CD4-positive, alpha-beta T cell treated with Interleukin-2 at 100 ng/mL for 4 hours (primary cell): ENCODE measurements around the gene XPOT.
"Not testable (repeated sequence)": the region's sequence is repeated elsewhere in the genome, so short reads cannot be mapped to it uniquely, and the experiment has no call there.

ENCODE experiments used
- DNase-seq: peaks from one replicate; pipeline ENCODE4 v3.0.0-alpha.2; 2020; ENCODE audit warnings: low spot score

XPOT gene, protein sequence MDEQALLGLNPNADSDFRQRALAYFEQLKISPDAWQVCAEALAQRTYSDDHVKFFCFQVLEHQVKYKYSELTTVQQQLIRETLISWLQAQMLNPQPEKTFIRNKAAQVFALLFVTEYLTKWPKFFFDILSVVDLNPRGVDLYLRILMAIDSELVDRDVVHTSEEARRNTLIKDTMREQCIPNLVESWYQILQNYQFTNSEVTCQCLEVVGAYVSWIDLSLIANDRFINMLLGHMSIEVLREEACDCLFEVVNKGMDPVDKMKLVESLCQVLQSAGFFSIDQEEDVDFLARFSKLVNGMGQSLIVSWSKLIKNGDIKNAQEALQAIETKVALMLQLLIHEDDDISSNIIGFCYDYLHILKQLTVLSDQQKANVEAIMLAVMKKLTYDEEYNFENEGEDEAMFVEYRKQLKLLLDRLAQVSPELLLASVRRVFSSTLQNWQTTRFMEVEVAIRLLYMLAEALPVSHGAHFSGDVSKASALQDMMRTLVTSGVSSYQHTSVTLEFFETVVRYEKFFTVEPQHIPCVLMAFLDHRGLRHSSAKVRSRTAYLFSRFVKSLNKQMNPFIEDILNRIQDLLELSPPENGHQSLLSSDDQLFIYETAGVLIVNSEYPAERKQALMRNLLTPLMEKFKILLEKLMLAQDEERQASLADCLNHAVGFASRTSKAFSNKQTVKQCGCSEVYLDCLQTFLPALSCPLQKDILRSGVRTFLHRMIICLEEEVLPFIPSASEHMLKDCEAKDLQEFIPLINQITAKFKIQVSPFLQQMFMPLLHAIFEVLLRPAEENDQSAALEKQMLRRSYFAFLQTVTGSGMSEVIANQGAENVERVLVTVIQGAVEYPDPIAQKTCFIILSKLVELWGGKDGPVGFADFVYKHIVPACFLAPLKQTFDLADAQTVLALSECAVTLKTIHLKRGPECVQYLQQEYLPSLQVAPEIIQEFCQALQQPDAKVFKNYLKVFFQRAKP

DNA sequence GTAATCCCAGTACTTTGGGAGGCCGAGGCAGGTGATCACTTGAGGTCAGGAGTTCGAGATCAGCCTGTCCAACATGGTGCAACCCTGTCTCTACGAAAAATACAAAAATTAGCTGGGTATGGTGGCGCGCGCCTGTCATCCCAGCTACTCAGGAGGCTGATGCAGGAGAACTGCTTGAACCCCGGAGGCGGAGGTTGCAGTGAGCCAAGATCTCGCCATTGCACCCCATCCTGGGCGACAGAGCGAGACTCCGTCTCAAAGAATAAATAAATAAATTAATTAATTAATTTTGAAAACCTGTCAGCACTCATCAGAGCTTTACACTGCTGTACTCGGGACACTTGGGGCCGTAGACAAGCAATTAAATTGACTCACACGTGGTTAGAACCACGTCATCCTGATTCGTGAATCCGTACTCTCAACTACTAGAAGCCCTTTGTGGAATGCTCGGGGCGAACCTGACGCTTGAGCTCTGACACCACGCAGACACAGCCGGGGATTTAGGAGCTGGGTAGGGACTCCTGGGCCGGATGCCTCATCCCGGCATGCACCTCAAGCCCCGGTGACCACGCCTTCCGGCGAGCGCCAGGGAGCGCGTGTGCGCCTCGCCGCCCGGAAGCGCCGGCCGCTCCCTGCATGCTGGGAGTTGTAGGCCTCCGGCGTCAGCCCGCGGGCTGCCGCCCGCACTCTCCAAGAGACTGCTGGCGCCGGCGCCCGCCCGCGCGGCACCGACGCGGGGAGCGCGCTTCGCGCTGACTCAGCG lies at the start of gene XPOT:
TSS of gene XPOT (plus strand) at position 686 of the 763 bp plus-strand sequence. CDS start 5,644 bp downstream, outside the sequence.
- peak; percentile 94 for DNase-seq

DNA sequence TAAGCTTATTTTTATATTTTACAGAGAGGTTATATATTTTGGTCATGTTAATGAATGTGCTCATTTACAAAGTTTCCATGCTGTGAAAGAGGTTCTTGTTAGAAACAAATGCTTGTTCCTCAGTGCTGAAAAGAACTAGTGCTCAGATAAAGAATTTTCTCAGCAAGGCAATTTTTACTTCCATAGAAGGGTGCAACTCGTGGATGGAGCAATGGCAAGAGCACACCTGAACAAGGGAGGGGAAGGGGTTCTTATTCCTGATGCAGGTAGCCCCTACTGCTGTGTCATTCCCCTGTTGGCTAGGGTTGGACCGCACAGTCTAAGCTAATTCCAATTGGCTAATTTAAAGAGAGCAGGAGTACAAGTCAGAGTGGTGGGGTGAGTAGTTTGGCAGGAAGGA lies 48.0 kb upstream of the XPOT start:
- not testable (repeated sequence) for DNase-seq

DNA sequence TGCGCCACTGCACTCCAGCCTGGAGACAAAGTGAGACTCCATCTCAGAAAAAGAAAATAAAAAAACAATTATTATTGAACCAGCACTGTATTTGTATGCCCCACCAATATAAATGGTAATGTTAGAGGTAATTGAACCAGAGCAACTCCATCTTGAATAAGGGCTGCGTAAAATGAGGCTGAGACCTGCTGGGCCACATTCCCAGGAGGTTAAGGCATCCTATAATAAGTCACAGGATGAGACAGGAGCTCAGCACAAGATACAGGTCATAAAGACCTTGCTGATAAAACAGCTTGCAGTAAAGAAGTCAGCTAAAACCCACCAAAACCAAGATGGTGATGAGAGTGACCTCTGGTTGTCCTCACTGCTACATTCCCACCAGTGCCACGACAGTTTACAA lies 43.0 kb upstream of the XPOT start:
- DNase-seq: not testable (repeated sequence)

DNA sequence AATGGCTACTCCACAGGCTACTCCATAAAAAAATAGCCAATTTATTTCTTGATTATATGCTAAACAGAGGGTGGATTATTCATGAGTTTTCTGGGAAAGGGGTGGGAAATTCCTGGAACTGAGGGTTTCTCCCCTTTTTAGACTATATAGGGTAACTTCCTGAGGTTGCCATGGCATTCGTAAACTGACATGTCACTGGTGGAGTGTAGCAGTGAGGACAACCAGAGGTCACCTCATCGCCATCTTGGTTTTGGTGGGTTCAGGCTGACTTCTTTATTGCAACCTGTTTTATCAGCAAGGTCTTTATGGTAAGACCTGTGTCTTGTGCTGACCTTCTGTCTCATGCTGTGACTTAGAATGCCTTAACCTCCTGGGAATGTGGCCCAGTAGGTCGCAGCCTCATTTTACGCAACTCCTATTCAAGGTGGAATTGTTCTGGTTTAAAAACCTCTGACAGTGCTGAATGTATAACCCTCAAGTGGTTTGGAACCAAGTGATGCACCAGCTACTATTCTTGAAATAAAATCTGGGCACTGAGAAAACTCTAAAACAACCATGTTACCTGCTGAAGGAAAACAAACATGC lies 41.4 kb upstream of the XPOT start:
- DNase-seq: no peak

DNA sequence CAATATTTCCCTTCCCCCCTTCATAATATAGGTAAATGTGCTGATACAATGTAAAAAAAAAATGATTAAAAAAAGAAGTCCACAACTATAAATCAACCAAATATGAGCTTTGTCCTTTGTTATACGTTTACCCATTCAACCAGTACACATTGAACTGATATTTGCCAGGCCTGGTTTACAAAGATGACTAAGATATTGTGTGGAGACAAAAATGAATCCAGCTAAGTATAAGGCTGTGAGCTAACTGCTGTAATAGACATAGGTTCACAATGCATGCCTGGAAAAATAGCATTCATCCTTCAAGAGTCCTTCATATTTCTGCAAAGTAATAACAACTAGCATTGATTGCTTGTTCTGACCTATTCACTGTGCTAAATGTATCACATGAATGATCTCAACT lies 20.5 kb upstream of the XPOT start:
- DNase-seq: no peak

DNA sequence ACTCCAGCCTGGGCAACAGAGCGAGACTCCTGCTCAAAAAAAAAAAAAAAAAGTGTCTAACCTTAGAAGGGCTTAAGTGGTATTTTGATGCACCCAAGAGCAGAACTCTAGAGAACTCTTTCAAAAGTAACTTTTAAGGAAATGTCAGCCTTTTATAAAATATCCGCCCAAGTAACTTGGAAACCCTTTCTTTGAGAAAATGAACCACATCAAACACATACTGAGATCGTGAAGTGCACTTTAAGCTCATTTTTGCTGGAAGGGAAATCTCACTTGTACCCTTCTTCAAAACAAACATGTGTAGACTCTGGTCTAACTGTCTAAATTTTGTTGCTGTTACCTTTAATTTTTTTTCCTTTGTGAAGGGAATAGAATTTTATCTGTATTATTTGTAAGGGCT lies 19.2 kb upstream of the XPOT start:
- DNase-seq: peak; percentile 51

DNA sequence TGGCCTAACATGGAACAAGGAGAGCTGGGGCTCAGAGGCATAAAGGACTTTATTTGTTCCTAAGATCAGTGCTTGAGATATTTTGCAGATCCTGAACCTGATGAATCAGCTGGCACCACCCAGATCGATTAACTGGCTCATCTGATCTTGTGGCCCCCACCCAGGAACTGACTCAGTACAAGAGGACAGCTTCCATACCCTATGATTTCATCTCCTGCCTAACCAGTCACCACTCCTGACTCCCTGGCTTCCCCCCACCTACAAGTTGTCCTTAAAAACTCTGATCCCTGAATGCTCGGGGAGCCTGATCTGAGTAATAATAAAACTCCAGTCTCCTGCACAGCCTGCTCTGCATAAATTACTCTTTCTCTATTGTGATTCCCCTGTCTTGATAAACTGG lies 18.7 kb upstream of the XPOT start:
- DNase-seq: peak; percentile 44

DNA sequence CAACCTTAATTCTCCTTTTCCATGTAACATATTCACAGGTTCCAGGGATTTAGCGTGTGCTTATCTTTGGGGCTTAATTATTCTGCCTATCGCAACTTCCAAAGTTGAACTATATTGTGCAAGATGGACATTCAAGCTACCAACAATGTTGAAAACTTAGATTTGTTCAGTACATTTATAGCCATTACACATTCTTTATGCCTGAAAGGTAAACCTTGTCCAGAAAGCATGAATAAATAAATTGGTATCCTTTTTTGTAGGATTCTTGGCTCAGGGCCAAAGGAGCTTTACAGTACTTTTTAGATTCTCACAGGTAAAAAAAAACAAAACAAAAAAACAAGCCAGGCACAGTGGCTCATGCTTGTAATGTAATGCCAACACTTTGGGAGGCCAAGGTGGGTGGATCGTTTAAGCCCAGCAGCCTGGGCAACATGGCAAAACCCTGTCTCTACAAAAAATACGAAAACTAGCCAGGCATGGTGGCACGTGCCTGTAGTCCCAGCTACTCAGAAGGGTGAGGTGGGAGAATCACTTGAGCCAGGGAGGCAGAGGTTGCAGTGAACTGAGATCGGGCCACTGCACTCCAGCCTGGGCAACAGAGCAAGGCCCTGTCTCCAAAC lies 16.9 kb upstream of the XPOT start:
- DNase-seq: no peak

DNA sequence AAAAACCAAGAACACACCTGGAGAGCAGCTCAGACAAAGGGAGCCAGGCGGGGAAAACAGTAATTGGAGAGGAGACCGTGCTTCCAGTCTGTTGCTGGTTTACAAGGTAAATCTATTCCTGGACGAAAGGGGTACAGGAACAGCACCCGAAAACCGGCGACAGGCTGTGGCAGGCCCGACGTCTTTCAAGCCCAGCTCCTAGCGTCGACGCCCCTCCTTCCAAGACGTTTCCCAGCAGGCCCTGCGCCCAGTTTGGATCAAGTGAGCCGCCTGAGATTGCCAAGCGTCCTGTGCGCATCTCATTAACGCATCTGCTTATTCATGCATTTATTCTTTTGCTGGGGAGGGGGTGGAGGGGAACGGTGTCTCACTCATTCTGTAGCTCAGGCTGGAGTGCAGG lies 15.0 kb upstream of the XPOT start:
- no peak for DNase-seq

DNA sequence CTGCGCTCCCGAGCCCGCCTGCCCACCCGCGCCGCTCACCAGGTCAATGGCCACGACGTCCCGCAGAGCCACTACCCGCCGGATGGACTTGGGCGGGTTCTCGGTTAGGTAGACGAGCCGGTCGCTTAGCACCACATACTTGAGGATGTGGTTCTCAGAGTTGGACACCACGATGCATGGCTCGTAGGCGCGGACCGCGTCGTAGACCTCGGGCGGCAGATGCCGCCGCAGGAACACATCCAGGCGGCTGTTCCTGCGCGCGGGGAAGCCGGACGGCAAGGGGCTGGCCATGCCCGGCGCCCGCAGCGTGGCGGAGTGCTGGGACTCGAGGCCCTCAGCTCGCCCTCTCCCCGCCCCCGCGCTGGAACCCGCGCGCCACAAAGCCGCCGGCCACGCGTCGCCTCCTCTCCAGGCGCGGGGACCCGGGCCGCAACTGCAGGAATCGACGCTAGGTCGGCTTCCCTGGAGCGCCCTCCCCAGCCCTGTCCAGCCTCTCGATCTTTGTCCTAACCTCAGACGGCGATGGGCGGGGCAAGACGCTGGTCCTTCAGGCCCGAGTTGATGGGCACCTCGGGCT lies 13.8 kb upstream of the XPOT start, which contains the start of gene C12orf56:
TSS of gene C12orf56 (minus strand) at position 484 of the 577 bp plus-strand sequence. CDS start at position 291, 193 bp downstream.
- DNase-seq: no peak

DNA sequence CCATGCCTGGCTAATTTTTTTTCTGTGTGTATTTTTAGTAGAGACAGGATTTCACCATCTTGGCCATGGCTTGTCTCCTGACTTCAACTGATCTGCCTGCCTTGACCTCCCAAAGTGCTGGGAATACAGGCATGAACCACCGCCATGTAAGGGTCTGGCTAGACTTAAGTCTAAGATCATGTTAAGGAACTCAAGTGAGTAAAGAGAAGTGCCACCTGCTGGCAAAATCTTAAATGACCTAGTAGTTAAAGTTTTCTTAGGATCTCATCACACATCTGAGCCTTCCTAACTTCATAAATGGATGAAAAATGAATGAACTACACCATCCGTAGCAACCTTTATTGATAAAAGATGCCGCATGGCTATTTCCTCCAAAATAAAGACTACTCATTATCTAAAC lies 12.0 kb upstream of the XPOT start:
- peak; percentile 47 for DNase-seq

DNA sequence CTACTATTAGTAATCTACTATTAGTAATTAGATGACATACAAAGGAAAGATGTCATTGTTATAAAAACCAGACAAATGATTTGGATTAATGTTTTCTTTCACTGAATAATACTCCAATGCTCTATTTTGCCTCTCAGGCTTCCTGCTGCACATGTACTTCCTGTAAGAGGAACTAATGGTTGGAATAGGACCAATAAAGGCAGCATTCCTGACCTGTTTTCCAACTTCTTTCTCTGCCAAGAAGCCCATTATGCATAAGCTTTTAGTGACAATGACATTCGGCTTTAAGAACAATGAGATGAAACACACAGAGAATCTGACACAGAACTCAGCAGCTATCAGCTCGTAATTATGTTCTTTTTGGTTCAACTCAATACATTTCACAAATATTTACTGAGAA lies 8.5 kb upstream of the XPOT start:
- DNase-seq: no peak

DNA sequence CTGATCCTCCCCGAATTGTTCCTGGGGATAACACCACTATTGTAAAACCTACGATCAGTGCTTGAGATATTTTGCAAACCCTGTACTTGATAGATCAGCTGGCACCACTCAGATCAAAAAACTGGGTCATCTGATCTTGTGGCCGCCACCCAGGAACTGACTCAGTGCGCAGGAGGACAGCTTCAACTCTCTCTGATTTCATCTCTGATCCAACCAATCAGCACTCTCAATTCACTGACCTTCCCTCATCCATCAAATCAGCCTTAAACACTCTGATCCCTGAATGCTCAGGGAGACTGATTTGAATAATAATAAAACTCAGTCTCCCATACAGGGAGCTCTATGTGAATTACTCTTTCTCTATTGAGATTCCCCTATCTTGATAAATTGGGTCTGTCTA lies 4.2 kb upstream of the XPOT start:
- peak; percentile 64 for DNase-seq

DNA sequence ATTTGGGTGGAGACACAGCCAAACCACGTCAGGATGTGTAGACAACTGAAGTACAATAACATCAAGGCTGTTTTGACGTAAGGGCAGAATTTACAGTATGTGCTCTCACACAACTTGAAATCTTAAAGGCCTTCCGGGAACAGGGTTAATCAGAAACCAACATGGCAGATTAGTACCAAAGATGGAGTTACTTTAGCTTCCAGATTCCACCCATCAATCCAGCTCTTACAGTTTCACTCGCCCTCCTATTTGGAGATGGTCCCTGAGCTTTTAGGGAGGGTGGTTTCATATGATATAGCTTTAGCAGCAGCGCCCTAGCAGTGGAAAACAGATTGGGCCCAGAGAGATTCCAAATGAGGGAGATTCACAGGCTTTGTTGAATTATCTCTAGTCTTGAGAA lies 2.0 kb upstream of the XPOT start:
- DNase-seq: no peak

DNA sequence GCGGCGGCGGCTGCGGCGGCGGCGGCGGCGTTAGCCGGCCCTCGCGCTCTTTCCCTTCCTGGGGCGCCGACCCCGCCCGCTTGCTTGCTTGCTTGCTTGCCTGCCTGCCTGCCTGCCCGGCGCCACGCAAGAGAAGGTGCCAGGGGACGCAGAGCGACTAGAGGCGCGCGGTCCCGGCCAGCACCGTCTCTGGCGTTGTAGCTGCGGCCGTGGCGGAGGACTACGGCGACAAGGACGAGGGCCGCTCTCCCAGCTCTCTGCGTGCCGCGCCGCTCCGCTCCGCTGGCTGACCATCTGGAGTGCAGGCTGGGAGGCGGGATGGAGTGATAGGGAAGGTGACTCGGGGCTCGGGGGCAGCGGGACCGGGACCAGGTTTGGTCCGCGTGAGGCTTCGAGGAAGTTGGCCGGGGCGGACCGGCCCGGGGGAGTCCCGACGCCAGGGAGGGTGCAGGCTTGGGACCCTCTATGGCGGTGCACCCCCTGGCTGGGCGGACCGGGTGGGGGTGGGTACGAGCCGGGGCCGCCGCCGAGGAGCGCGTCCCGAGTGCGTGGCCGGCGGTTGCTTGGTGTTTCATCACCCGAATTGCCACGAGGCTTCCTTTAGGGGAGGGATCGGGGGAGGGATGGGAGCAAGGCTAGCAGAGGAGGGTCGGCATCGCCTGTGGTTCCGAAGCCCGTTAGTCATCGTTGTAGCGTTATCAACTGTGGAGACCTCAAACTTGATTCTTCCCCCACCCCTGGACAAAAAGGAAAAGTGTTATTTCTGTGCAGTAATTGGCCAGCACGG lies 471 bp downstream of the XPOT start:
- peak; percentile 50 for DNase-seq

DNA sequence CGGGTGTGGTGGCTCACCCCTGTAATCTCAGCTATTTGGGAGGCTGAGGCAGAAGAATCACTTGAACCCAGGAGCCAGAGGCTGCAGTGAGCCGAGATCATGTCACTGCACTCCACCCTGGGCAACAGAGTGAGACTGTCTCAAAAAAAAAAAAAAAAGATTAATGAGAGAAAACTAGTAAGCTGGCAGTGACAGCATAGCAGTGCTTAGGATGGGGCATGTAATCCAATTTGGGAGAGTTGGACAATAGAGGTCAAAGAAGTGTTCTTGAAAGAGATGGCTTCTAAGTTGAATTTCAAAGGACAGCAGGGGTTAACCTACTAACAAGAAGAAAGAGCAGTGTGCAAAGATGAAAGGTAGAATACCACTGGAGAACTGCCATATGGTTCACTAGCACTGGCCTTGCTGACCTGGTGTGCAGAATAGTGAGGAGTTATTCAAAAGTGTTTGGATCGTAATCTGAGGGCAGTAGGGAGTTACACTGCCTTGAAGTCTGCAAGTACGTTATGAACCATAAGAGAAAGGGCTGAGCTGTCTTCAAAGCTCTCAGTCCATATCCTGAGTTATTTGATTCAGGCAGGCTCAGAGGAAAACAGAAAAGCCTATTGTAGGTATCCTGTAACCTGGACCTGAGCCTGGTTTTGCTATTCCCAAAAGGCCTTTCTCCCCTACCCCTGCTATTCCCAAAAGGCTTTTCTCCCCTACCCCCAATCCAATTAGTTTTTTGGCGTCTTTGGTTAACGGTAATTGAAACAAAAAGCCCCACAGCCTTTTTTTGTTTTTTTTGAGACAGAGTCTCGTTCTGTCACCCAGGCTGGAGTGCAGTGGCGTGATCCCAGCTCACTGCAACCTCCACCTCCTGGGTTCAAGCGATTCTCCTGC lies 3.4 kb downstream of the XPOT start:
- DNase-seq: no peak

DNA sequence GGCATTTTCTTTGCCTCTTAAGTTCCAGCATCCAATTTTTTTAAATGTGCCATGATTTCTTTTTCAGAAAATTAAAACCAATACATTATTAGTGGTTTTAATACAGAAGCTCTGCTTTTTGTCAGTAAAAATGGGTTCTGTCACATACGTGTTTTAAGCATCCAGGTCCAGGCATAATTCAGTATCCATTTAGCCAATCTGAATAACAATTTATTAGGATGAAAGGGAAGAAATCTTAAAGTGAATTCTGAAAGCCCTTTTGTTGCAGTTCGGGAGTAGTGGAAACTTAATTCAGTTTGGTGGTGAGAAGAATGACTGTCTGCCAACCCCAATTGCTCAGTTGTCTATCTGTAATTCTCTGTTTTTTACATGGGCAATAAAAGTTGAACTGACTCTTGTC lies 7.2 kb downstream of the XPOT start:
- DNase-seq: no peak

DNA sequence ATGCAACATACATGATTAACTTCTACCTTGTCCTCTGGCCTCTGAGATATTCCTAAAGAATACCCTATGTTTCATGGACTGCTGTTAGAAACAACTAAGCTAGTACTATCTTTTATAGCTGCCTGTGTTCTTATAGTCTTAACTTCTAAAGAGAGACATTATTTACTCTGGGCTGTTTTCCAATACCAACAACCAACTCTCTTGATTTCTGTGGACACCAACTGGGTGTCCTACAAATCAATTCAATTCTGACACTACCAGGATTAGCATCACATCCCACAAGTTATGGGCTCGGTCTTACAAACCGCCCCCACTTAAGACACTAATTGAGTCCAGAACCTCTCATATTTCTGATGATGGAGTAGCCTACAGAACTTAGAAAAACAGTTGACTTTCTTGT lies 8.3 kb downstream of the XPOT start:
- no peak for DNase-seq

DNA sequence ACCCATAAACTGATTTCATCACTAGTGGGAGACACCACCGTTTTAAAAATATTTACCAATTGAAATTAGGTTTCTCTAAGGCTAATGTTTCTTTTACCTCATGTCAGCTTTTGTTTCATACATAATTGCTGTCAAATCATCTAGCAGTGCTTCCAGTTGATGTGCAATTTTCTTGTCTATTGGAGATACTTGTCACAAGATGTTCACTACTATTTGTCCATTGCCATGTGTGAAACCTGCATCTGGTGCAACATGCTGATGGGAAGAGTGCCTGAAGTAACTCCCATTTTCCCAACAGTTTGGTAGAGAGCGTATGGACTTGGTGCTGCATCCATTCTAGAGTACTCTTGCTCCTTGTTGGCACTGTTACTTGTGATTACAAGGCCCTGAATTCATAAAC lies 9.7 kb downstream of the XPOT start:
- no peak for DNase-seq
